ENCODE results near the gene CALCR.

Gene CALCR

DNA sequence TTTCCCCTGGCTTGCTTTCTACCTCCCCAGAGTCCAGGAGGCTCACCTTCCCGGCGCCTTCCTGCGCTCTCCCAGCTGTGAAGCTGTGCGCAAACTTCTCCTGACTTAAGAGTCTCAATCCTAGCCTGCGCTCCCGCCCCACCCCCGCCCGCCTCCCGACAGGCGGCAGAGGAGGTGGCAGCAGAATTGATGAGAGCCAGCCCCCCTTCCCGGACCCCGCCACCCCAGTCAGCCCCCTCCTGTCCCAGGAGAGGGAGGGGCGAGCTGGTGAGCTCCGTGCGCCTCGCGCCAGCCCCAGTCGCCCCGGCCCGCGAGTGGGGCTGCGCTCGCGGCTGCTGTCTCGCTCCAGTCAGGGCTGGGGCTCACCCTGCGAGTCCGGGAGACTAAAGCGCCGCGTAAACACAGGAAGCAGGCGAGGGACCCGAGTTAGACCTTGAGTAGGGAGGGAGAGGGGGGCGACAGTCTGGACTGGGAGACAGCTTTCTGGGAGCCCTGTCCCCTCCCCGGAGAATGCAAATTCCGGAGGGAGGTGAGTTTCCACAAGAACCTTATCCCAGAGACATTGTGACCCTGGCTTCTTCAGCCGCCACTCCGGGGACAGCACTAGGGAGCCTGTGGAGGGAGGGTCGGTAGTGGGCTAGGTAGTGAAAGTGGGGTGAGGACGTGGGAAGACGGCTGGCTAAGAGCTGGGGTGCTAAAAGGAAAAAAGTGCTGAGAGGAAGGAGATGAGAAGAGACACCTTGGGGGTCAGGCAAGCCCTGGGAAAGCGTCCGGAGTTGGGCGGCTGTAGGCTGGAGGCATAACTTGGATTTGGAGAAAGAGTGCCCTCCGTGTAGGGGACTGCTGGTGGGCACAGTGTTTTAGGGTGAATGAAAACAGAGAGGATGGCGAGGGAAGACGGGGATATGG, at the start of gene CALCR:
CALCR (minus strand) TSS at position 79 of the 909 bp plus-strand sequence. CDS start 87,743 bp downstream, outside the sequence.
- H3K36me3 ChIP-seq: no peaks in the 10 kb centered on the region
- no peaks in the 10 kb centered on the region for H3K9me3 ChIP-seq
- H3K4me3 ChIP-seq (ENCODE audit: low read depth in 1 of 2, low read length in 1 of 2): no peak within 1 kb of the TSS
- TF ChIP-seq, protein P1, sequence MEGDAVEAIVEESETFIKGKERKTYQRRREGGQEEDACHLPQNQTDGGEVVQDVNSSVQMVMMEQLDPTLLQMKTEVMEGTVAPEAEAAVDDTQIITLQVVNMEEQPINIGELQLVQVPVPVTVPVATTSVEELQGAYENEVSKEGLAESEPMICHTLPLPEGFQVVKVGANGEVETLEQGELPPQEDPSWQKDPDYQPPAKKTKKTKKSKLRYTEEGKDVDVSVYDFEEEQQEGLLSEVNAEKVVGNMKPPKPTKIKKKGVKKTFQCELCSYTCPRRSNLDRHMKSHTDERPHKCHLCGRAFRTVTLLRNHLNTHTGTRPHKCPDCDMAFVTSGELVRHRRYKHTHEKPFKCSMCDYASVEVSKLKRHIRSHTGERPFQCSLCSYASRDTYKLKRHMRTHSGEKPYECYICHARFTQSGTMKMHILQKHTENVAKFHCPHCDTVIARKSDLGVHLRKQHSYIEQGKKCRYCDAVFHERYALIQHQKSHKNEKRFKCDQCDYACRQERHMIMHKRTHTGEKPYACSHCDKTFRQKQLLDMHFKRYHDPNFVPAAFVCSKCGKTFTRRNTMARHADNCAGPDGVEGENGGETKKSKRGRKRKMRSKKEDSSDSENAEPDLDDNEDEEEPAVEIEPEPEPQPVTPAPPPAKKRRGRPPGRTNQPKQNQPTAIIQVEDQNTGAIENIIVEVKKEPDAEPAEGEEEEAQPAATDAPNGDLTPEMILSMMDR (IDR thresholded peaks at IDR 0.05): no peak
- H3K27me3 ChIP-seq: peaks cover 65% of the 10 kb centered on the region
- H3K4me1 ChIP-seq (ENCODE audit: control insufficient read depth in 1 of 2, insufficient read depth in 1 of 2, low read depth in 1 of 2, low read length in 1 of 2): no peaks in the 10 kb centered on the region
- no peak within 1 kb of the TSS for H3K27ac ChIP-seq

DNA sequence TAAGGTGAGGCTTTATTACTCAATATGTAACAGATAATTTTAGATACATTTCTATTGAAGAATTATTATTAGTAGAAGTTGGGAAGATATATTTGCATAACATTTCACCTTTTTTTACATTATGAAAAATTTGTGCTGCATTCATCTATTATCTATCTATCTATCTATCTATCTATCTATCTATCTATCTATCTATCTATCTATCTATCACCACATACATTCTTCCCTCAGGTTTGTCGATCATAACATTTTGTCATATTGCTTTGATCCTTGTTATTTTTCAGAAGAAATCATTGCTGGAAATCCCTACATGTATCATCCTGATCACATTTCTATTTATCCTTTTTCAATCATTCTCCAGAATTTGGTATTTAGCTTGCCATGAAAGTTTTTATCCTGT, 49.3 kb upstream of the CALCR start:
- no peak overlapping the region for H3K27ac ChIP-seq
- no peak overlapping the region for H3K4me3 ChIP-seq (ENCODE audit: low read depth in 1 of 2, low read length in 1 of 2)
- no peaks in the 10 kb centered on the region for H3K27me3 ChIP-seq
- no peaks in the 10 kb centered on the region for H3K4me1 ChIP-seq (ENCODE audit: control insufficient read depth in 1 of 2, insufficient read depth in 1 of 2, low read depth in 1 of 2, low read length in 1 of 2)
- no peaks in the 10 kb centered on the region for H3K36me3 ChIP-seq
- TF ChIP-seq, protein P1 (IDR thresholded peaks at IDR 0.05): no peak
- H3K9me3 ChIP-seq: no peaks in the 10 kb centered on the region

DNA sequence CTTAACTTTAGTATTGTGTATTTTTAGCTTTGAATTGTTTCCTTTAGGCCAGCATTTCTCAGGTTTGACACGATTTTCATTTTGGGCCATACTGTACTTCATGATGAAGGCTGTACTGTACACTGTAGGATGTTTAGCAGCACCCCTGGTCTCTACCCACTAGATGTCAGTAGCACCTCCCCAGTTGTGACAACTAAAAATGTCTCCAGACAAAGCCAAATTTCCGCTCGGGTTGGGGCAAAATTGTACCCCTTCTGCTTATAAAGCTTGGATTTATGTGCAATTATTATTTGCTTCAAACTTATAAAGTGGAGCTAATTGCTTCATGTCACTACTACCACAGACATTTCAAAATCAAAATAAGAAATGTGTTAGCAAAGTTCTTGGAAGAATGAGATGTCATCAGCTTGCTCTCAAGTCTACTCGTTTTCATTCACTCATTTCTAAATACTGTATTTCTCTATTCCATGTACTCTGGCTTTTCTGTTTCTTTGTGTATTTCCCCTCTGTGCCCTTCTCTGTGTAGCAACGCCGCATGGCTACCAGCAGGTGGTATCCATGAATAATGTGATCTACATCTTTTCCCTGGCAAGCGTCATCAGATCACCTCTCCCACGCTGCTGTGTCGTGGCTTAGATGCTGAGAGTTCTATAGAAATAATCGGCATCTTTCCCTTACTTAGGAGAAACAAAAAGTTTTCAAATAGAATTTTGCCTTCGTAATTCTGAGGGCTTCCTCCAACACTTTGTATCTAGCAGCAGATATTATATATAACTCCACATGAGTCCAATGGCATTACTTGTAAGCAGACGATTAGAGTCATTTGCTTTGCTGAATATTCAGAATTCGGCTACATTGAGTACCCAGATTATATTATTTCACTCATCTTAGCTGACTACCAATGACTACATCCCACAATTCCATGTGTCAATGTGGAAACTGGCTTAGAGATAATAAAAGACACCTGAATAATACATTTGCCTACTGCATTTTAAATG, 47.8 kb upstream of the CALCR start:
- H3K9me3 ChIP-seq: no peaks in the 10 kb centered on the region
- H3K4me1 ChIP-seq (ENCODE audit: control insufficient read depth in 1 of 2, insufficient read depth in 1 of 2, low read depth in 1 of 2, low read length in 1 of 2): no peaks in the 10 kb centered on the region
- no peak overlapping the region for H3K27ac ChIP-seq
- TF ChIP-seq, protein P1 (IDR thresholded peaks at IDR 0.05): no peak
- no peak overlapping the region for H3K4me3 ChIP-seq (ENCODE audit: low read depth in 1 of 2, low read length in 1 of 2)
- no peaks in the 10 kb centered on the region for H3K36me3 ChIP-seq
- H3K27me3 ChIP-seq: no peaks in the 10 kb centered on the region

DNA sequence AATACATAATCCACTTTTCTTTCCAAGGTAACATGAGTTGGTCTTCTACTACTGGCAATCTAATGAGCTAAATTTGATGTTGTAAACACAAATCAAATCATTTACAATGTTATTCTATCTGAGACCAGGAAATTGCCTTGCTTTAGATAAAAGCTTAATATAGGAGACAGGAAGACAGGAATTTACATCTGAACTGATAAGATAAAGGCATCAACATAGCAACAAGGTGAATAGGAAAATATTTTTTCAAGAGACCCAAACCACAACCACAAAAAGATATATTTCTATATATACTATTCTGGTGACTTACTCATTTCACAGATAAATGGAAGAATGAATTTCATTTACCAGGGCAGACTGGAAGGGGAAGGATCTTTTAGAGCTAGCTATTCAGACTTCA, 46.3 kb upstream of the CALCR start:
- Histone ChIP-seq H3K9me3 (no peaks in the 10 kb centered on the region), H3K27ac (no peak overlapping the region), H3K4me3 (ENCODE audit: low read depth in 1 of 2, low read length in 1 of 2) (no peak overlapping the region), H3K27me3 (no peaks in the 10 kb centered on the region), H3K36me3 (no peaks in the 10 kb centered on the region), H3K4me1 (ENCODE audit: control insufficient read depth in 1 of 2, insufficient read depth in 1 of 2, low read depth in 1 of 2, low read length in 1 of 2) (no peaks in the 10 kb centered on the region)
- TF ChIP-seq, protein P1 (IDR thresholded peaks at IDR 0.05): no peak

DNA sequence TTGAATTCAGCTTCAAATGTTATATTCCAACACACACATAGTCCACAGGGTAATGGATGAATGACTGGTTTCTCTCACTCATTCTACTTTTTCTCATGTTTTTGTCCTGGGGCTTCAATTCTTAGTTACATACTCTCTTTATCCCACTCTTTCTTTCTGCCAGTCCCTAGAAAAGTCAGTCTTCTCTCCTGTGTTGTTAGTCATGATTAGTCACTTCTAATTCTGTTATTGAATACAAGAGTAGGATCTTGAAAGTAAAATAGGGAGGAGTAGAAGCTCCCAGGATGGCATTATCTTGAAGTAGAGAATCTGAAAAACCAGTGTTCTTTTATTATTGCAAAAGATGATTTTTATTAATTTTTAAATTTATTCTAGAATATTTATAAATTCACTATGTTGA, 45.5 kb upstream of the CALCR start:
- TF ChIP-seq, protein P1 (IDR thresholded peaks at IDR 0.05): no peak
- no peaks in the 10 kb centered on the region for H3K27me3 ChIP-seq
- H3K9me3 ChIP-seq: no peaks in the 10 kb centered on the region
- H3K36me3 ChIP-seq: no peaks in the 10 kb centered on the region
- H3K27ac ChIP-seq: no peak overlapping the region
- H3K4me3 ChIP-seq (ENCODE audit: low read depth in 1 of 2, low read length in 1 of 2): no peak overlapping the region
- no peaks in the 10 kb centered on the region for H3K4me1 ChIP-seq (ENCODE audit: control insufficient read depth in 1 of 2, insufficient read depth in 1 of 2, low read depth in 1 of 2, low read length in 1 of 2)
